ENCODE results near the gene TMEFF1. TPM values are rescaled to one million over a fixed set of nuclear protein-coding genes. Genes with fewer than 3 reads are reported as not detected.

TMEFF1 gene
- total and polyA plus RNA-seq, 10 of the 15 experiments (the other 5 are each of a cell fraction or from before 2014, with no cell fraction given), result 0.03 to 0.55 (median 0.11) TPM; not detected in 3

DNA sequence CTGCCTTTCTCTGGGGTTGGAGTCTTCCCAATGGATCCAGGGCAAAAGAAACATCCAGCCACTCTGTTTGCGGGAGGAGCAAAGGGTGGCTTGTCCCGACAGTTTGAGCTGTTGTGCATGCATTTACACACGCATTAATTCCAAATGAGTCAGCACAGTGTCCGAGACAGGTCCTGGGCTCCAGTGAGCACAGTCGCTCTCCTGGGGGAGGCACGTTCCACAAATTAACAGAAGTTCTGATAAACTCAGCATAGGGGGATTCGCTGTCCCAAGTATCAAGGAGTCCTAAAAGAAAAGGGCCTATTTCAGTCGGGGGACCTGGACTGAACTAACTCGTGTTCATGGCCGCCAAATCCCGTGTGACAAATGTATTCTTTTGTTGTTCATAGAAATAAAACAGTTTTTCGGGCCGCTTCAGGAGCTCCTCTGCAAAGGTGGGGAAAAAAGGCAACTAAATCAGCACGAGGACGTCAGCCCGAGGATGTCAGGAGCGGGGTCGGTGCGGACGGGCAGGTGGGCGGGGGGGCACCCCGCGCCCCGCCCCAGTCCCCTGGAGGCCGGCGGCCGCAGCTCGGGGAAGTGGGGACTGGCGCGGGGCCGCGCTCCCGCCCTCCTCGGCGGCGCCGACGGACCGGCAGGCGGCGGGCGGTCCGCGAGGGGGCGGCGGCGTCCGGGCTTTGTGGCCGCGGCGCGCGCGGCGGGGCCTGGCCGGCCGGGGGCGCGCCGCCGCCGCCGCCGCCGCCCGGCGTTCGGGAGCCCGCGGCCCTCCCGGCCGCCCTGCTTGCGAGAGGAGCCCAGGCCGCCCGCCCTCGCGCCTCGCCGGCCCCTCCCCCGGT, 46.2 kb upstream of the TMEFF1 start, which contains the start of gene MSANTD3 (continued):
- peak; percentile 56; the same call in 1 of the 2 replicates for TF ChIP-seq RB1 (IDR thresholded peaks at IDR 0.05; ENCODE audit: borderline replicate concordance)
- 0 out of 2 replicates have a peak, but pooled peaks have one; percentile 18 for TF ChIP-seq GATAD2B (conservative IDR thresholded peaks at IDR 0.05; ENCODE audit: low read depth)
- TF ChIP-seq, protein P1, sequence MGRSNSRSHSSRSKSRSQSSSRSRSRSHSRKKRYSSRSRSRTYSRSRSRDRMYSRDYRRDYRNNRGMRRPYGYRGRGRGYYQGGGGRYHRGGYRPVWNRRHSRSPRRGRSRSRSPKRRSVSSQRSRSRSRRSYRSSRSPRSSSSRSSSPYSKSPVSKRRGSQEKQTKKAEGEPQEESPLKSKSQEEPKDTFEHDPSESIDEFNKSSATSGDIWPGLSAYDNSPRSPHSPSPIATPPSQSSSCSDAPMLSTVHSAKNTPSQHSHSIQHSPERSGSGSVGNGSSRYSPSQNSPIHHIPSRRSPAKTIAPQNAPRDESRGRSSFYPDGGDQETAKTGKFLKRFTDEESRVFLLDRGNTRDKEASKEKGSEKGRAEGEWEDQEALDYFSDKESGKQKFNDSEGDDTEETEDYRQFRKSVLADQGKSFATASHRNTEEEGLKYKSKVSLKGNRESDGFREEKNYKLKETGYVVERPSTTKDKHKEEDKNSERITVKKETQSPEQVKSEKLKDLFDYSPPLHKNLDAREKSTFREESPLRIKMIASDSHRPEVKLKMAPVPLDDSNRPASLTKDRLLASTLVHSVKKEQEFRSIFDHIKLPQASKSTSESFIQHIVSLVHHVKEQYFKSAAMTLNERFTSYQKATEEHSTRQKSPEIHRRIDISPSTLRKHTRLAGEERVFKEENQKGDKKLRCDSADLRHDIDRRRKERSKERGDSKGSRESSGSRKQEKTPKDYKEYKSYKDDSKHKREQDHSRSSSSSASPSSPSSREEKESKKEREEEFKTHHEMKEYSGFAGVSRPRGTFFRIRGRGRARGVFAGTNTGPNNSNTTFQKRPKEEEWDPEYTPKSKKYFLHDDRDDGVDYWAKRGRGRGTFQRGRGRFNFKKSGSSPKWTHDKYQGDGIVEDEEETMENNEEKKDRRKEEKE (IDR thresholded peaks at IDR 0.05), result no peak
- TF ChIP-seq SRF (IDR thresholded peaks at IDR 0.05; ENCODE audit: low read depth in 2 of 2, low read length in 2 of 2), result no peak
- no peak for TF ChIP-seq NBN (IDR thresholded peaks at IDR 0.05)
- 0 out of 2 replicates have a peak, but pooled peaks have one; percentile 36 for TF ChIP-seq YY1 (IDR thresholded peaks at IDR 0.05; ENCODE audit: low read depth, low read length)
- 0 out of 2 replicates have a peak, but pooled peaks have one; percentile 16 for TF ChIP-seq NR2F1 (conservative IDR thresholded peaks at IDR 0.05)
- TF ChIP-seq PAX8 (IDR thresholded peaks at IDR 0.05), result no peak
- TF ChIP-seq SIN3A (IDR thresholded peaks at IDR 0.05; ENCODE audit: low read depth, low read length), result no peak
- TF ChIP-seq, protein P2, sequence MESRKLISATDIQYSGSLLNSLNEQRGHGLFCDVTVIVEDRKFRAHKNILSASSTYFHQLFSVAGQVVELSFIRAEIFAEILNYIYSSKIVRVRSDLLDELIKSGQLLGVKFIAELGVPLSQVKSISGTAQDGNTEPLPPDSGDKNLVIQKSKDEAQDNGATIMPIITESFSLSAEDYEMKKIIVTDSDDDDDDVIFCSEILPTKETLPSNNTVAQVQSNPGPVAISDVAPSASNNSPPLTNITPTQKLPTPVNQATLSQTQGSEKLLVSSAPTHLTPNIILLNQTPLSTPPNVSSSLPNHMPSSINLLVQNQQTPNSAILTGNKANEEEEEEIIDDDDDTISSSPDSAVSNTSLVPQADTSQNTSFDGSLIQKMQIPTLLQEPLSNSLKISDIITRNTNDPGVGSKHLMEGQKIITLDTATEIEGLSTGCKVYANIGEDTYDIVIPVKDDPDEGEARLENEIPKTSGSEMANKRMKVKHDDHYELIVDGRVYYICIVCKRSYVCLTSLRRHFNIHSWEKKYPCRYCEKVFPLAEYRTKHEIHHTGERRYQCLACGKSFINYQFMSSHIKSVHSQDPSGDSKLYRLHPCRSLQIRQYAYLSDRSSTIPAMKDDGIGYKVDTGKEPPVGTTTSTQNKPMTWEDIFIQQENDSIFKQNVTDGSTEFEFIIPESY (IDR thresholded peaks at IDR 0.05), result no peak
- 0 out of 2 replicates have a peak, but pooled peaks have one; percentile 31 for TF ChIP-seq SMARCA5 (IDR thresholded peaks at IDR 0.05)

Measured in GM12878 (cell line).